Ishikawa (cell line): Measurements from ENCODE around the gene PIGZ.

Source experiments
- TCF12 ChIP-seq: IDR thresholded peaks from 2 replicates; pipeline ENCODE4 v1.6.1; 2012; ENCODE audit warnings: low read depth
- YY1 ChIP-seq: IDR thresholded peaks from 2 replicates; pipeline ENCODE4 v1.6.1; 2012; ENCODE audit warnings: low read depth

- no peak for TF ChIP-seq YY1
- no peak for TF ChIP-seq TCF12
Observed at GRCh38 chr3:196971094-196971698, 2.6 kb upstream of the PIGZ start.
